Suppressor macrophage treated with lipopolysaccharide for 4 hours (primary cell): ENCODE data around the gene SLIRP.
A peak's percentile ranks its signal among the peaks of the same experiment; 100 is the strongest.
"Not testable (repeated sequence)": the region's sequence is repeated elsewhere in the genome, so short reads cannot be mapped to it uniquely, and the experiment has no call there.

Source experiments
- DNase-seq: peaks from one replicate; pipeline ENCODE4 v3.0.0-alpha.2; 2020

The SLIRP gene

GRCh38 chr14:77746064-77746702 is 38.3 kb downstream of the SLIRP start:
- DNase-seq = no peak

- not testable (repeated sequence) for DNase-seq
Observed at GRCh38 chr14:77747425-77747824, 39.5 kb downstream of the SLIRP start.

- no peak for DNase-seq
Observed at GRCh38 chr14:77752266-77752665, 44.4 kb downstream of the SLIRP start.

GRCh38 chr14:77752799-77753516 is 45.1 kb downstream of the SLIRP start:
- DNase-seq = no peak

GRCh38 chr14:77760381-77761204 is 52.7 kb downstream of the SLIRP start, which contains the start of gene SNW1:
TSS of gene SNW1 (minus strand) at chr14:77761156. CDS start at chr14:77761127, 29 bp downstream.
- peak; percentile 96 for DNase-seq

GRCh38 chr14:77761205-77761931 is 53.5 kb downstream of the SLIRP start:
- DNase-seq = peak; percentile 52

- DNase-seq = no peak
Observed at GRCh38 chr14:77763316-77763715, 55.4 kb downstream of the SLIRP start.

- DNase-seq = no peak
Observed at GRCh38 chr14:77763978-77764377, 56.1 kb downstream of the SLIRP start.
